WTC11 (cell line): ENCODE results near the gene ABHD1. TPM values are rescaled to one million over a fixed set of nuclear protein-coding genes. Genes with fewer than 3 reads are reported as not detected.
A peak's percentile ranks its signal among the peaks of the same experiment; 100 is the strongest.

ENCODE experiments used
- ATAC-seq: fragments of 200-7000 bp; cut with Tn5 transposase; 2 replicates; pipeline ENCODE4 v1.10.0; 2021; ENCODE audit warnings: mild to moderate bottlenecking, moderate library complexity
- CTCF ChIA-PET: fragments of 300-600 bp; sonication (Branson Sonifier 250); formaldehyde crosslinking; loops from one replicate; lab custom pipeline; 2021; ENCODE audit warnings: antibody characterized with exemption; lab: Charles Lee
- POLR2A ChIA-PET: fragments of 350-600 bp; sonication (Branson Sonifier 250); formaldehyde crosslinking; loops from one replicate; lab custom pipeline; 2021; ENCODE audit warnings: antibody characterized with exemption; lab: Charles Lee
- DNase-seq: peaks from one replicate; pipeline ENCODE4 v3.0.0; 2021; ENCODE audit warnings: low spot score
- H3K27ac Mint-ChIP-seq: 2 replicates; pipeline ENCODE4 v1.8.0; 2021; ENCODE audit warnings: mixed read lengths
- H3K27me3 Mint-ChIP-seq: 2 replicates; pipeline ENCODE4 v1.8.0; 2021; ENCODE audit warnings: low read depth, mild to moderate bottlenecking, moderate library complexity, mixed read lengths
- H3K36me3 Mint-ChIP-seq: 2 replicates; pipeline ENCODE4 v1.8.0; 2021; ENCODE audit warnings: mixed read lengths
- H3K4me1 Mint-ChIP-seq: 2 replicates; pipeline ENCODE4 v1.8.0; 2022; ENCODE audit warnings: mixed read lengths
- H3K4me3 Mint-ChIP-seq: 2 replicates; pipeline ENCODE4 v1.8.0; 2021; ENCODE audit warnings: mild to moderate bottlenecking, moderate library complexity, mixed read lengths
- H3K9me3 Mint-ChIP-seq: 2 replicates; pipeline ENCODE4 v1.8.0; 2021; ENCODE audit warnings: mixed read lengths
- AFF4 ChIP-seq: sonication (generic); formaldehyde crosslinking; IDR thresholded peaks from 2 replicates; pipeline ENCODE4 v1.8.1; 2023; ENCODE audit warnings: mild to moderate bottlenecking, missing genetic modification reagents, borderline replicate concordance
- ATF2 ChIP-seq: sonication (generic); formaldehyde crosslinking; IDR thresholded peaks from 2 replicates; pipeline ENCODE4 v1.8.1; 2022; ENCODE audit warnings: low read depth, missing genetic modification reagents, borderline replicate concordance
- E2F4 ChIP-seq: sonication (generic); formaldehyde crosslinking; IDR thresholded peaks from 2 replicates; pipeline ENCODE4 v1.8.1; 2022; ENCODE audit warnings: low read depth, mild to moderate bottlenecking, moderate library complexity, missing genetic modification reagents, borderline replicate concordance
- ELF4 ChIP-seq: sonication (generic); formaldehyde crosslinking; IDR thresholded peaks from 2 replicates; pipeline ENCODE4 v1.8.1; 2022; ENCODE audit warnings: low read depth, mild to moderate bottlenecking, moderate library complexity, missing genetic modification reagents
- FOXJ3 ChIP-seq: sonication (generic); formaldehyde crosslinking; IDR thresholded peaks from 2 replicates; pipeline ENCODE4 v1.9.0; 2021; ENCODE audit warnings: missing genetic modification reagents, mild to moderate bottlenecking, borderline replicate concordance
- GABPB1 ChIP-seq: sonication (generic); formaldehyde crosslinking; IDR thresholded peaks from 2 replicates; pipeline ENCODE4 v1.8.1; 2023; ENCODE audit warnings: mild to moderate bottlenecking, missing genetic modification reagents
- MYBL2 ChIP-seq: sonication (generic); formaldehyde crosslinking; IDR thresholded peaks from 2 replicates; pipeline ENCODE4 v1.8.1; 2023; ENCODE audit warnings: mild to moderate bottlenecking, moderate library complexity, missing genetic modification reagents
- NFYB ChIP-seq: sonication (generic); formaldehyde crosslinking; conservative IDR thresholded peaks from 2 replicates; pipeline ENCODE4 v1.8.0; 2022; ENCODE audit warnings: low read depth, missing genetic modification reagents
- SMAD3 ChIP-seq: sonication (generic); formaldehyde crosslinking; IDR thresholded peaks from 2 replicates; pipeline ENCODE4 v1.8.0; 2022; ENCODE audit warnings: missing genetic modification reagents, mild to moderate bottlenecking, borderline replicate concordance
- TEAD1 ChIP-seq: sonication (generic); formaldehyde crosslinking; IDR thresholded peaks from 2 replicates; pipeline ENCODE4 v1.8.0; 2022; ENCODE audit warnings: mild to moderate bottlenecking, missing genetic modification reagents
- TEAD4 ChIP-seq: sonication (generic); formaldehyde crosslinking; IDR thresholded peaks from 2 replicates; pipeline ENCODE4 v1.8.0; 2022; ENCODE audit warnings: mild to moderate bottlenecking, missing genetic modification reagents
- ZNF138 ChIP-seq: sonication (generic); formaldehyde crosslinking; conservative IDR thresholded peaks from 2 replicates; pipeline ENCODE4 v1.8.1; 2022; ENCODE audit warnings: mild to moderate bottlenecking, moderate library complexity, missing genetic modification reagents
- ZNF232 ChIP-seq: sonication (generic); formaldehyde crosslinking; IDR thresholded peaks from 2 replicates; pipeline ENCODE4 v1.8.0; 2022; ENCODE audit warnings: mild to moderate bottlenecking, missing genetic modification reagents
- ZNF281 ChIP-seq: sonication (generic); formaldehyde crosslinking; IDR thresholded peaks from 2 replicates; pipeline ENCODE4 v1.8.0; 2023; ENCODE audit warnings: mild to moderate bottlenecking, missing genetic modification reagents
- ZNF416 ChIP-seq: fragments of 250-450 bp; sonication (Bioruptor Pico); IDR thresholded peaks from 2 replicates; pipeline ENCODE4 v1.9.0; 2021; ENCODE audit warnings: mild to moderate bottlenecking, inconsistent platforms
- ZNF425 ChIP-seq: fragments of 250-450 bp; sonication (Bioruptor Pico); conservative IDR thresholded peaks from 2 replicates; pipeline ENCODE4 v1.9.0; 2021; ENCODE audit warnings: mild to moderate bottlenecking
- ZNF532 ChIP-seq: fragments of 250-450 bp; sonication (Bioruptor Pico); IDR thresholded peaks from 2 replicates; pipeline ENCODE4 v1.9.0; 2021; ENCODE audit warnings: mild to moderate bottlenecking, borderline replicate concordance
- ZNF671 ChIP-seq: fragments of 250-450 bp; sonication (Bioruptor Pico); IDR thresholded peaks from 2 replicates; pipeline ENCODE4 v1.8.0; 2021; ENCODE audit warnings: mild to moderate bottlenecking
- total RNA-seq: library from RNA; stranded (reverse); gene quantifications from 3 replicates; pipeline ENCODE4 v1.2.3, GENCODE V29; 2021

Gene ABHD1
- total RNA-seq, 1 experiment from 2014 or later: 0.31 TPM

GRCh38 chr2:27095427-27095744 lies 28.2 kb upstream of the ABHD1 start:
- ChIA-PET CTCF (interaction anchor here (0.6 to 3.1 kb wide), 5 partner anchors 38 to 208 kb away, joined by 4 to 22 read pairs (median 5); partner anchors contain the start of gene PREB), POLR2A (no interaction called here)
- ATAC-seq: no peak
- no peak for TF ChIP-seq ELF4 (CRISPR knock-in tag)
- no peak for TF ChIP-seq FOXJ3 (CRISPR knock-in tag)
- no peak for TF ChIP-seq ZNF532 (CRISPR knock-in tag)
- no peak for TF ChIP-seq TEAD1 (CRISPR knock-in tag)
- TF ChIP-seq E2F4 (CRISPR knock-in tag): no peak
- TF ChIP-seq TEAD4 (CRISPR knock-in tag): no peak
- TF ChIP-seq ZNF281 (CRISPR knock-in tag): no peak
- no peak for TF ChIP-seq GABPB1 (CRISPR knock-in tag)
- TF ChIP-seq MYBL2 (CRISPR knock-in tag): no peak
- TF ChIP-seq SMAD3 (CRISPR knock-in tag): no peak
- TF ChIP-seq ZNF232 (CRISPR knock-in tag): no peak
- TF ChIP-seq ZNF425 (CRISPR knock-in tag): no peak
- TF ChIP-seq ZNF416 (CRISPR knock-in tag): no peak
- TF ChIP-seq NFYB (CRISPR knock-in tag): no peak
- TF ChIP-seq ATF2 (CRISPR knock-in tag): no peak
- TF ChIP-seq ZNF138 (CRISPR knock-in tag): no peak
- no peak for TF ChIP-seq ZNF671 (CRISPR knock-in tag)
- no peak for TF ChIP-seq AFF4
- H3K4me1 Mint-ChIP-seq: peaks cover 6% of the 10 kb centered on the region
- no peaks in the 10 kb centered on the region for H3K27me3 Mint-ChIP-seq
- no peaks in the 10 kb centered on the region for H3K36me3 Mint-ChIP-seq
- H3K9me3 Mint-ChIP-seq: no peaks in the 10 kb centered on the region
- H3K27ac Mint-ChIP-seq: peak overlapping the region; percentile 68; the same call in 1 of the 2 replicates
- H3K4me3 Mint-ChIP-seq: 0 out of 2 replicates have a peak overlapping the region, but pooled peaks have one; percentile 58
- no peak for DNase-seq
